Airway epithelial cell (primary cell): ENCODE measurements around the gene IQSEC3. TPM values are rescaled to one million over a fixed set of nuclear protein-coding genes. Genes with fewer than 3 reads are reported as not detected.

Experiments
- total RNA-seq: library from RNA; depleted of rRNA; stranded (reverse); fragments of >200 nt; gene quantifications from 2 replicates; pipeline ENCODE4 v1.2.3, GENCODE V29; 2015

IQSEC3 gene
- not detected in 2 replicates for total RNA-seq

GRCh38 chr12:66428-66781 lies at the start of gene IQSEC3:
Gene IQSEC3 (plus strand): TSS chr12:66767. CDS start chr12:66883, 116 bp downstream.

GRCh38 chr12:214003-214741 lies 147.6 kb downstream of the IQSEC3 start, which contains the start of gene SLC6A12:
Gene SLC6A12 (minus strand): TSS chr12:214157. CDS start chr12:209986, 4,171 bp downstream.

Other genes starting within 250 kb of the IQSEC3 start
- gene SLC6A12, start 147.4 kb downstream of the IQSEC3 start, total RNA-seq, result not detected in 2 replicates
- gene SLC6A13, start 196.1 kb downstream of the IQSEC3 start, total RNA-seq, result not detected in 2 replicates